NCI-H128 (cell line): ENCODE data around the gene TLR9.

Source experiments
- DNase-seq: peaks from one replicate; lab custom pipeline; 2025; ENCODE audit not compliant: unreplicated experiment; lab: John Stamatoyannopoulos, UW

TLR9 gene

GRCh38 chr3:52176180-52176752 lies 49.2 kb downstream of the TLR9 start:
- no peak for DNase-seq

GRCh38 chr3:52175416-52176179 lies 49.8 kb downstream of the TLR9 start:
- DNase-seq: no peak

- DNase-seq: no peak
These were observed 50.5 kb downstream of the TLR9 start for GRCh38 chr3:52174896-52175295.

GRCh38 chr3:52173101-52173500 lies 52.3 kb downstream of the TLR9 start:
- no peak for DNase-seq

GRCh38 chr3:52172262-52172757 lies 53.1 kb downstream of the TLR9 start:
- no peak for DNase-seq

- DNase-seq: no peak
These were observed 53.8 kb downstream of the TLR9 start for GRCh38 chr3:52171514-52172261.
